ENCODE data around the gene PLEKHB2.
"Not testable (repeated sequence)": the region's sequence is repeated elsewhere in the genome, so short reads cannot be mapped to it uniquely, and the experiment has no call there.

Gene PLEKHB2, protein sequence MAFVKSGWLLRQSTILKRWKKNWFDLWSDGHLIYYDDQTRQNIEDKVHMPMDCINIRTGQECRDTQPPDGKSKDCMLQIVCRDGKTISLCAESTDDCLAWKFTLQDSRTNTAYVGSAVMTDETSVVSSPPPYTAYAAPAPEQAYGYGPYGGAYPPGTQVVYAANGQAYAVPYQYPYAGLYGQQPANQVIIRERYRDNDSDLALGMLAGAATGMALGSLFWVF

GRCh38 chr2:131105156-131105949 lies at the start of gene PLEKHB2:
TSS of gene PLEKHB2 (plus strand) at chr2:131105336. CDS start at chr2:131120942, 15,606 bp downstream.
- peak; percentile 97 for DNase-seq

- DNase-seq, result no peak
These were observed 48.8 kb upstream of the PLEKHB2 start for GRCh38 chr2:131056204-131056931.

- DNase-seq, result no peak
These were observed 48.2 kb upstream of the PLEKHB2 start for GRCh38 chr2:131056932-131057287.

GRCh38 chr2:131058214-131058843 lies 46.8 kb upstream of the PLEKHB2 start:
- DNase-seq, result no peak

DNA sequence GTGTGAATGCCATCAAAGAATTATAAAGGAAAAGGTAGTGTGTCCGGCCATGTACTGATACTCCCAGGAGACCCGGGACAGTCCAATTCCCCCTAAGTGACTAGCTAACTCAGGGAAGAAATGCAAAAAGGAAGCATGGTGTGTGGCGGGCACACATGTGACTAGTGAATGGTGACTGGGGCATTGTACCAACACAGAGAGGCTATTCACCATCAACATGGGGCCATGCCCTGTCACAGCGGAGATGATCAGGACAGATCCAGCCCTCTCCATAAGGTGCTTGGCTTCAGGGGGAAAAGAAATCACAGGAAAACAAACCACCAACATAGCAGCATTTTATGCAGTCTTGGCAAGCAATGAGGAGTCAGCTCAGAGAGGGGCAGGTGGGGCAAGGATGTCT lies 46.2 kb upstream of the PLEKHB2 start:
- DNase-seq, result no peak

- DNase-seq, result no peak
These were observed 41.4 kb upstream of the PLEKHB2 start for GRCh38 chr2:131063501-131064283.

GRCh38 chr2:131064589-131065512 lies 40.3 kb upstream of the PLEKHB2 start:
- DNase-seq, result no peak

DNA sequence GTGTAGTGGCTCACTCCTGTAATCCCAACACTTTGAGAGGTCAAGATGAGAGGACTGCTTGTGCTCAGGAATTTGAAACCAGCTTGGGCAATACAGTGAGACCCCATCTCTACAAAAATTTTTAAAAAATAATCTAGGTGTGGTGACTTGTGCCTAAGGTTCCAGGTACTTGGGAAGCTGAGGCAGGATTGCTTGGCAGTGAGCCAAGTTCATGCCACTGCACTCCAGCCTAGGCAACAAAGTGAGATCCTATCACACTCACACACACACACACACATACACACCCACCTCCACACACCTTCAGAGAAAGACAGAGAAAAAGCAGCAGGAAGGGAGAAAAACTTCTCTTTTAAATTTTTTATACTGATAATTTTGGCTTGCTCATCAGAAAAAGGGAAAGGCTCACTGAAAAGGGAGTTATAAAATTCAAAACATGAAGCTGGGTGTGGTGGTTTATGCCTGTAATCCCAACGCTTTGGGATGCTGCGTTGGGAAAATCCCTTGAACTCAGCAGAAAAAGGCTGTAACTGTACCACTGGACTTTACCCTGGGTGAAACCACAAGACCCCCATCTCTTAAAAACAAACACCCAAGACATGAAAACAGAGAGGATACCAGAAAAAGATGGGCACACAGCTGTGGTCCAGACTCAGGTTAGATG lies 37.5 kb upstream of the PLEKHB2 start:
- DNase-seq, result no peak

DNA sequence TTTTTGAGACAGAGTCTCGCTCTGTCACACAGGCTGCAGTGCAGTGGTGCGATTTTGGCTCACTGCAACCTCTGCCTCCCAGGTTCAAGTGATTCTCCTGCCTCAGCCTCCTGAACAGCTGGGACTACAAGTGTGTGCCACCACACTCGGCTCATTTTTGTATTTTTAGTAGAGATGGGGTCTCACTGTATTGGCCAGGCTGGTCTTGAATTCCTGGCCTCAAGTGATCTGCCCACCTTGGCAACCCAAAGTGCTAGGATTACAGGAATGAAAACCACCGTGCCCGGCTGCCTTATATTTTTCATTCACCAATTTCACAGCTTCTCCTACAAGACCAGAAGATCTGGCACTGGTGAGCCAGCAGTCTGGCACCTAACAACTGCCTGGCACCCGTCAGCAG lies 37.0 kb upstream of the PLEKHB2 start:
- not testable (repeated sequence) for DNase-seq

- not testable (repeated sequence) for DNase-seq
These were observed 29.6 kb upstream of the PLEKHB2 start for GRCh38 chr2:131075578-131075977.

GRCh38 chr2:131076707-131077106 lies 28.4 kb upstream of the PLEKHB2 start:
- DNase-seq, result no peak

DNA sequence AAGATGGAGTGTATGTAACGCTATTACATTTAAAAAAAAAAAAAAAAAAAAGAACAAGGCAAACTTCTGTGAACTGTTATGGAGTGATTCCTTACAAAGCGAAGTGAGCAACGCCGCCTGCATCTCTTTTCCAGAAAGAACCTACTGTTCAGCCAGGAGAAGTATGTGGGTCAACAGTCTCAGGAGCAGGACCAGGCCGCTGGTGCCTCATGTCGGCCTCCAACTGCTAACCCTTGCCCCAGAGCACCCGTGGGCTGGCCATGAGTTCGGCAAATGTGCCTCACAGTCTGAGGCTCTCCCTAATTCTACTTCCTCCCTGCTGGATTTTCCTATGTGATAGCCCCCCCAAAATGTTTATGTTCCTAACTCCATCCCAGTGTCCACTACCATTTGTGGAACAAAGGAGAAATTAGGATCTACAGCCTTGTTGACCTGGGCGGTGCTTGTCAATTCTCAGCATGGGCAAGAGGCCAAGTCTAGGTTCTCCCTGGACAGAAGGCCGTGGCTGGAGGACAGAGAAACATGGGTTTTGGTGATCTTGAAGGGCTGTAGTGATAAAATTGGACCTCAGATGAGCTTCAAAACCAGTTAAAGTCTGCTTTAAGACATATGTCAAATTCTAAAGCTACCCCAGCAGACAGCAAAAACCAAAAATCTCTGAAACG lies 27.8 kb upstream of the PLEKHB2 start:
- DNase-seq, result no peak

DNA sequence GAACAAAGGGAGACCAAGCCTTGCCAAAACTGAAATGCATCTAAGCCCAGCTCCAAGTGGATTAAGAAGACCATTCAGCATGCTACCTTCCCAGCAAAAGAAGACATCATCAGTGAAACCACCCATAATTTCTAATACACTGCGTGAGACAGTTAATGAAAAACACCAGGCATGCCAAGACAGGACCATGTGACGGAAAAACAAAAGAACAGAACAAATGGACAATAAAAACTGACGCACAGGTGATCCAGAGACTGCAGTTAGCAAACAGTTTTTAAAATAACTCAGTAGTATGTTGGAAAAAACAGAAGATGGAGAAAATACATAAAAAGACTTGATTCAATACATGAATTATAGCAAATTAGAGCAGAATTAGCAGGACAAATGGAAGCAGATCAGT lies 27.2 kb upstream of the PLEKHB2 start:
- no peak for DNase-seq

- not testable (repeated sequence) for DNase-seq
These were observed 25.2 kb upstream of the PLEKHB2 start for GRCh38 chr2:131079931-131080330.

DNA sequence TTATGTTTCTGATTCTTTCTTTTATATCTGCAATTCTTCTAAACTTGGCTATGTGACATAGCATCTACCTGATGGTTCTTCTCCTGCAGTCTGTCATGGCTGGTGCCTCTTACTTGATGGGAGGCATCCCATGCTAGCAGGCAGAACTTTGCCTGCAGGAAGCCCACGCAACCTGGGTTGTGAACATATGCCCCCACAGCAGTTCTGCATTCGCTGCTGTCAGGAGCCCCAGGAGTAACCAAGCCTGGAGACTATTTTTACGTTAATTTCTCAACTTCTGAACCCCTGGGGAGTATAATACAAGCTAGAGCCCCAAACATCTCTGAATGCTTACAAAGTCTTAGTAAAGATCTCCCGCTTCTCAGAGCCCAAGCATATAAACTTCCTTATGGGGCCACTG lies 23.9 kb upstream of the PLEKHB2 start:
- DNase-seq, result no peak

GRCh38 chr2:131085646-131086045 lies 19.5 kb upstream of the PLEKHB2 start:
- DNase-seq, result no peak

DNA sequence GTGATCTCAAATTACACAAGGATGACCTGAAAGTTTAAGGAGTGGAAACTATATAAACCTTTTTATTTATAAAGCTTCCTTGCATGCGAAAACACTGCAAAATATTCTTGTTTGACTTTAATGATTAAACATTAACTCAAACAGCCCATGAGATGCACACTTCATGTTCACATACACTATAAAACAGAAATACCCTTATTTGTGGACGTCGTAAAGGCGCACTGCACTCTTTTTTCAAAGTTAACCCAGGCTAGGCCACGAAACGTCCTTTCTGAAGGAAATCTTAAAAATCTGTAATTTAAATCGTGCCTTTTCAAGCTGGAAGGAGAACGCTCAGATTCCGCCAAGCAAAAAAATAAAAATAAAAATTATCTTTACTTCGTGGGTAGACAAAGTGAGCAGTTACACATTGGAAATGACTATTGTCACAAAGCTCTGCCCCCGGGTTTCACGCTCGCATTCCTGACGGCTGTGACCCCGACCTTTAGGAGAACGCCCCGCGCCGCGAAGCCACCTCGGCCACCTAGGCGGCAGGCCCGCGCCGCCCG lies 12.6 kb upstream of the PLEKHB2 start:
- DNase-seq, result no peak

GRCh38 chr2:131093006-131093695 lies 12.0 kb upstream of the PLEKHB2 start, which contains the start of gene FAM168B:
TSS of gene FAM168B (minus strand) at chr2:131093460. CDS start at chr2:131082646, 10,814 bp downstream.
- DNase-seq, result peak; percentile 96

Data from activated effector memory CD4-positive, alpha-beta T cell treated with anti-CD3 and anti-CD28 coated beads, Interleukin-2, amount 50 U/mL, for 16 hours (primary cell).